Measurements from ENCODE around the gene SYNPO.

DNA sequence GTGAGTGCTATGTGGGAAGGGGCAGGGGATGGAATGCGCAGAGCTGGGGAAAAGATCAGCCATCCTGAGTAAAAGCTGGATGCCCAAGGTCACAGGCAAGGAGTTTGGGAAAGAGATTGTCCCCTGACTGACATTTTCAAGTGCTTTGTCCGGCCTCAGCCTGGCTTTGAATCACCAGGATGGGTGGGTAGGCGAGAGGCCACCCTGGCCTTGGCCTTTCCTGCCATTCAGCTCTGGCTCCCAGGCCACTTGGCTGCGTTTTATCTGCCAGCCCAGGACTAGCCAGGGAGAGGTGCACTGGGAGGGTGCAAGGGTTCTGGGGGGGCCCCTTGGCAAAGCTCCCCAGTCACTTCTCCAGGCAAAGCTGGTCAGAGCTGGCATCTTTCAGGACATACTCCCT, 37.4 kb upstream of the SYNPO start:
- TF ChIP-seq, protein P1, sequence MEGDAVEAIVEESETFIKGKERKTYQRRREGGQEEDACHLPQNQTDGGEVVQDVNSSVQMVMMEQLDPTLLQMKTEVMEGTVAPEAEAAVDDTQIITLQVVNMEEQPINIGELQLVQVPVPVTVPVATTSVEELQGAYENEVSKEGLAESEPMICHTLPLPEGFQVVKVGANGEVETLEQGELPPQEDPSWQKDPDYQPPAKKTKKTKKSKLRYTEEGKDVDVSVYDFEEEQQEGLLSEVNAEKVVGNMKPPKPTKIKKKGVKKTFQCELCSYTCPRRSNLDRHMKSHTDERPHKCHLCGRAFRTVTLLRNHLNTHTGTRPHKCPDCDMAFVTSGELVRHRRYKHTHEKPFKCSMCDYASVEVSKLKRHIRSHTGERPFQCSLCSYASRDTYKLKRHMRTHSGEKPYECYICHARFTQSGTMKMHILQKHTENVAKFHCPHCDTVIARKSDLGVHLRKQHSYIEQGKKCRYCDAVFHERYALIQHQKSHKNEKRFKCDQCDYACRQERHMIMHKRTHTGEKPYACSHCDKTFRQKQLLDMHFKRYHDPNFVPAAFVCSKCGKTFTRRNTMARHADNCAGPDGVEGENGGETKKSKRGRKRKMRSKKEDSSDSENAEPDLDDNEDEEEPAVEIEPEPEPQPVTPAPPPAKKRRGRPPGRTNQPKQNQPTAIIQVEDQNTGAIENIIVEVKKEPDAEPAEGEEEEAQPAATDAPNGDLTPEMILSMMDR (IDR thresholded peaks at IDR 0.05), result no peak
- TF ChIP-seq, protein P2, sequence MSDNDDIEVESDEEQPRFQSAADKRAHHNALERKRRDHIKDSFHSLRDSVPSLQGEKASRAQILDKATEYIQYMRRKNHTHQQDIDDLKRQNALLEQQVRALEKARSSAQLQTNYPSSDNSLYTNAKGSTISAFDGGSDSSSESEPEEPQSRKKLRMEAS (IDR thresholded peaks at IDR 0.05; ENCODE audit: low read depth), result no peak
- TF ChIP-seq EZH2phosphoT487 (IDR thresholded peaks at IDR 0.05; ENCODE audit: borderline replicate concordance, low read depth) (no peak), ELF1 (IDR thresholded peaks at IDR 0.05) (no peak), TAF1 (IDR thresholded peaks at IDR 0.05; ENCODE audit: borderline replicate concordance, low read depth, low read length) (no peak), RAD21 (IDR thresholded peaks at IDR 0.05; ENCODE audit: low read length) (no peak), JUND (IDR thresholded peaks at IDR 0.05) (no peak)
- TF ChIP-seq, protein P3, sequence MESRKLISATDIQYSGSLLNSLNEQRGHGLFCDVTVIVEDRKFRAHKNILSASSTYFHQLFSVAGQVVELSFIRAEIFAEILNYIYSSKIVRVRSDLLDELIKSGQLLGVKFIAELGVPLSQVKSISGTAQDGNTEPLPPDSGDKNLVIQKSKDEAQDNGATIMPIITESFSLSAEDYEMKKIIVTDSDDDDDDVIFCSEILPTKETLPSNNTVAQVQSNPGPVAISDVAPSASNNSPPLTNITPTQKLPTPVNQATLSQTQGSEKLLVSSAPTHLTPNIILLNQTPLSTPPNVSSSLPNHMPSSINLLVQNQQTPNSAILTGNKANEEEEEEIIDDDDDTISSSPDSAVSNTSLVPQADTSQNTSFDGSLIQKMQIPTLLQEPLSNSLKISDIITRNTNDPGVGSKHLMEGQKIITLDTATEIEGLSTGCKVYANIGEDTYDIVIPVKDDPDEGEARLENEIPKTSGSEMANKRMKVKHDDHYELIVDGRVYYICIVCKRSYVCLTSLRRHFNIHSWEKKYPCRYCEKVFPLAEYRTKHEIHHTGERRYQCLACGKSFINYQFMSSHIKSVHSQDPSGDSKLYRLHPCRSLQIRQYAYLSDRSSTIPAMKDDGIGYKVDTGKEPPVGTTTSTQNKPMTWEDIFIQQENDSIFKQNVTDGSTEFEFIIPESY (IDR thresholded peaks at IDR 0.05; ENCODE audit: borderline replicate concordance, low read depth), result no peak
- TF ChIP-seq, protein P4, sequence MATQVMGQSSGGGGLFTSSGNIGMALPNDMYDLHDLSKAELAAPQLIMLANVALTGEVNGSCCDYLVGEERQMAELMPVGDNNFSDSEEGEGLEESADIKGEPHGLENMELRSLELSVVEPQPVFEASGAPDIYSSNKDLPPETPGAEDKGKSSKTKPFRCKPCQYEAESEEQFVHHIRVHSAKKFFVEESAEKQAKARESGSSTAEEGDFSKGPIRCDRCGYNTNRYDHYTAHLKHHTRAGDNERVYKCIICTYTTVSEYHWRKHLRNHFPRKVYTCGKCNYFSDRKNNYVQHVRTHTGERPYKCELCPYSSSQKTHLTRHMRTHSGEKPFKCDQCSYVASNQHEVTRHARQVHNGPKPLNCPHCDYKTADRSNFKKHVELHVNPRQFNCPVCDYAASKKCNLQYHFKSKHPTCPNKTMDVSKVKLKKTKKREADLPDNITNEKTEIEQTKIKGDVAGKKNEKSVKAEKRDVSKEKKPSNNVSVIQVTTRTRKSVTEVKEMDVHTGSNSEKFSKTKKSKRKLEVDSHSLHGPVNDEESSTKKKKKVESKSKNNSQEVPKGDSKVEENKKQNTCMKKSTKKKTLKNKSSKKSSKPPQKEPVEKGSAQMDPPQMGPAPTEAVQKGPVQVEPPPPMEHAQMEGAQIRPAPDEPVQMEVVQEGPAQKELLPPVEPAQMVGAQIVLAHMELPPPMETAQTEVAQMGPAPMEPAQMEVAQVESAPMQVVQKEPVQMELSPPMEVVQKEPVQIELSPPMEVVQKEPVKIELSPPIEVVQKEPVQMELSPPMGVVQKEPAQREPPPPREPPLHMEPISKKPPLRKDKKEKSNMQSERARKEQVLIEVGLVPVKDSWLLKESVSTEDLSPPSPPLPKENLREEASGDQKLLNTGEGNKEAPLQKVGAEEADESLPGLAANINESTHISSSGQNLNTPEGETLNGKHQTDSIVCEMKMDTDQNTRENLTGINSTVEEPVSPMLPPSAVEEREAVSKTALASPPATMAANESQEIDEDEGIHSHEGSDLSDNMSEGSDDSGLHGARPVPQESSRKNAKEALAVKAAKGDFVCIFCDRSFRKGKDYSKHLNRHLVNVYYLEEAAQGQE (IDR thresholded peaks at IDR 0.05; ENCODE audit: low read depth, low read length), result no peak
- TF ChIP-seq, protein P5, sequence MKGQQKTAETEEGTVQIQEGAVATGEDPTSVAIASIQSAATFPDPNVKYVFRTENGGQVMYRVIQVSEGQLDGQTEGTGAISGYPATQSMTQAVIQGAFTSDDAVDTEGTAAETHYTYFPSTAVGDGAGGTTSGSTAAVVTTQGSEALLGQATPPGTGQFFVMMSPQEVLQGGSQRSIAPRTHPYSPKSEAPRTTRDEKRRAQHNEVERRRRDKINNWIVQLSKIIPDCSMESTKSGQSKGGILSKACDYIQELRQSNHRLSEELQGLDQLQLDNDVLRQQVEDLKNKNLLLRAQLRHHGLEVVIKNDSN (IDR thresholded peaks at IDR 0.05; ENCODE audit: borderline replicate concordance, low read depth), result no peak

All from SK-N-SH (cell line).